GM19238 (cell line): ENCODE results near the gene SYNM.

Experiments
- DNase-seq: peaks from one replicate; pipeline ENCODE4 v3.0.0; 2011; ENCODE audit warnings: low spot score; ENCODE audit not compliant: insufficient read length

SYNM gene

DNA sequence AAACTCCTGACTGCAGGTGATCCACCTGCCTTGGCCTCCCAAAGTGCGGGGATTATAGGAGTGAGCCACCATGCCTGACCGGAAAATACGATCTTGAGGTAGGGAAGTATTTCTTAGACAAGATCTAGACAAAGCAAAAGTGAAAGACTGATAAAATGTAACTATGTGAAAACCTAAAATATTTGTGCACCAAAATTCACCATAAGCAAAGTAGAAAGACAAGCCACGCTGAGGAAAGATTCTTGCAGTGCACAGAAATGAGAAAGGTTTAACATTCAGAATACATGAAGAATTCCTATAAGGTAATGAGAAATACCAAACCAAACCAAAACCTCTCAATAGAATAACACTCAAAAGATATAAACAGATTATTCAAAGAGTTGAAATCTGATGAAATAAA is 35.7 kb downstream of the SYNM start:
- DNase-seq, result no peak

DNA sequence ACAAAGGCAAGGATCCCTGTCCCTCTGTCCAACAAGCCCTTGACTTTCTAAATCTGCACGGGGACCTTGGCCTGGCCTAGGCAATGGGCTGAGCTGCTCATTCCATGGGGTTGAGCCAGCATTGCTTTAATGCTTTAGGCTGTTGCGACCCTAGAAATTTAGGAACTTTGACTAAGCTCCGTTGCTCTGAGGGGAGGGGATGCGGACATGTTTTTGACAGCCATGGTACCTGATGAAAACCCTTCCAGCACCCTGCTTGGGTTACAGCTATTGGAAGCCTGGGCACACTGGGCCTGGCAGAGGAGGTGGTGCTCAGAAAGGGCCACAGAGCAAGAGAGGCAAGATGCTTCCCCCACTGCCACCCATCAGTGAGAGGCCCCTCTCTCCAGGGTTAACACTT is 37.1 kb downstream of the SYNM start:
- no peak for DNase-seq

DNA sequence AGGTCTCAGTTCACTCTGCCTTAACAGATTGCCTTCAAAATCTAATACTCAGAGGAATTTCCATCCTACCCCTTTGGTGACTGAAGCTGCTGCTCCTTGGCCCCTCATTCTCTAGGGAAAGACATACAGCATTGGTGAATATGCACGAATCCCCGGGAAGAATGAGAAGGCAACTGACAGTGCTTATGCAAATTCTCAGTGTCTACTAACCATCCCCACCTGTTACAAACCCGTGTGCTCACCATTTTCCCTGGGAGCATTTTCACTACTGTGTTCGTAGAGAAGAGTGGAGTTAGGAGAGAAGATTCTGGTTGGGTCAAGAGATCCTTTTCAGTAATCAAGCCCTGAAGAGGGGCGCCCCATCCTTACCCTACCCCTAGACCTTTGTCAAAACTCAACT is 37.7 kb downstream of the SYNM start:
- DNase-seq, result no peak

DNA sequence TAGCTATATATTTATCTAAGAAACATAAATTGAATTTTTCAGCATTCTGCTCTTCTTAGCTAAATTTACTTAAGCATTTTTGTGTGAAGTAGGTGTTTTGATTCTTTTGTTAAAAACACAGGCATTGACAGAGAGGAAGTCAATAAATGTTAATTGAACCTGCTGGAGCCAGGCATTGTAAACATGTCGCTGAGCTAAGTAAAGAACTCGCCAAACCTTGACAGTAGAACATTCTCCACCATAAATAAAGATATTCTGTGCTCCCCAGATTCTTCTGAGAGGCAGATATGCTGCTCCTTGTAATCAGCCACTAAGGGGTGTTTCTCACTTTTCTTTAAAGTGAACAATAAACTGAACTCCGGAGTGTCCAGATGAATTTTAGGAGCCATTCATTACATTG is 38.4 kb downstream of the SYNM start:
- DNase-seq, result no peak

DNA sequence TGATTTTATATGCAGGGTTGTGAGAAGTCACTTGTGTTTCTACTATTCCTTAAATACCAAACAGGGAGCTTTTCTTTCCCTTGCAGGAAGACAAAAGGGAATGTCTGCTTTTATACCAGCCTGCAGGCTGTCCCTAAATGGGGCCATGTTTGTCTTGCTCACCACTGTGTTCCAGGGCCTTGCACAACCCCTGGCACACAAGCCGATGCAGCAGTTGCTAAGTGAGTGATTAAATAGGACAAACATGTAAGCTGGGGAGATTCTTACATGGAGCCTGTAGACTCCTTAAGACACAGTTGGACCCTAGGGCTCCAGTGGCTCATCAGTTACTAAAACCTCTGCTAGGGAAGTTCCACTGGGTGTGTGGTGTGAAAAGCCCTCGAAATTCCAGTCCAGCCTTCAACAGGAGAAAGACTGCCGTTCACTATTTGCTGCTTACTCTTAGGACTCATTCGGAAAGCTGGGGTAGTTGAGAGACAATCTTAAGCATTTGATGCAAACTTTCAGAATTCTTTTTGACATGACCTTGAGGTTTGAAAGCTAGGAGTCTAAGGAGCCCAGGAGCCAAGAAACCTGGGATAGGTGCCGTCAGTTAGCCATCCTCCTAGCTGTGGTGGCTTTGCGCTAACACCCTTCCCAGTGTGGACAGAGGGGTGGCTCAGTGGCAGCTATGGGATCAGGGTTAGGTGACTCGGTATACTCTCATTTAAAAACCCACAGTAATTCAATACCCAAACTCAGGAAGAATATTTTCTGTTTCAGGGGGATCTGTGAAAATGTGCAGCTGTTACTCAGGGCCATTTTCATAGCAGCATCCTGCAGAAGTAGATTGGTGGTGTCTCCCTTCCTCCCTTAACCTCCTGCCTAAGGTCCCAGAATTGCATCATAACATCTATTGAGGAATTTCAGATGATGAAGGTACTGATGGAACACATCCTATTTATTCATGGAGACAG is 39.1 kb downstream of the SYNM start:
- no peak for DNase-seq

DNA sequence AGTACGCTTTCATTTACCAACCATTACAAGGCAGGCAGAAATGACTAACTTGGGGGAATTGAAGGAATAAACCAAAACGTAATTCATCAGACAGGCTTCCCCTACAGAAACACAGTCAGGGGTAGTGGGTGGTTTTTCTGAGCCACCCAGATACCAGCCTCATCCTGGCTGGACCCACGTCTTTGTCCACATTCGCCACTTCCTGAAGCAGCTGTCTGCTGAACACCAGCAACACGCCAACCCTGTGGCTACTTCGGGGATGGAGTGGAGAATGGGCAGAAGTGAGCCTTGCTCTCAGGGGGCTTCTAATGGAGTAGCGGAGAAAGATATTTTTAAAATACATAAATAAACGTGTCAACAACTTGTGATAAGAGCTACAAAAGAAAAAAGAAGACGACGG is 40.1 kb downstream of the SYNM start:
- no peak for DNase-seq

DNA sequence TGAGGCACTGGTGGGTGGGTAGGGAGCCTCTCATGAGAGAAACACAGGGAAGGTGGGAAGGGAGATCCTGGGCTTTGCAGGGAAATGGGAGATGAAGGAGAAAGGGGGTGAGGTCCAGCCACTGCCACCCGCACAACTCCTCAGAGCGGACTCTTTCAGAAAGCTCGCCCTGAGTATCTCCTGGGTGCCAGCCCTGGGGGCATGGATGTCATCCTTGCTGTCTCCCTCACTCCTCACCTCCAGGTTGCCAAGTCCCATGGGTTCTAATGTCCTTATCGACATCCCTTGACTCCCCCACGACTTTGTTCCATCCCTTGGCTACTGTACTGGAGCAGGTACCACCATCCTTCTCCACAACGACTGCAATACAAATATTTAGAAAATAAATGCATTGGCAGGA is 40.9 kb downstream of the SYNM start:
- no peak for DNase-seq

DNA sequence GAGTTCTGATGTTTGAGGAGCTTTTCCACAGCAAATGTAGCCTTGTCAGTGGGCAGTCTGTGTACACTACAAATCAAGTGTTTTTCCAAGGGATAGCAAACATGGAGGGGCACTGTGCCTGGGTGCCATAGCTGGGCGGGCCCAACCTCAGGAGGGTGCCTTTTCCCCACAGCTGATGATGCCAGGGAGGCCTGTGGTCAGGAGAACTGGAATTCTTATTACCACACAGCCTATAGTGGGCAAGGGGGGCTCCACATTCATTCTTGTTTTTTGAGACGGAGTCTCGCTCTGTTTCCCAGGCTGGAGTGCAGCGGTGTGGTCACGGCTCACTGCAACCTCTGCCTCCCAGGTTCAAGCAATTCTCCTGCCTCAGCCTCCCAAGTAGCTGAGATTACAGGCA is 41.8 kb downstream of the SYNM start:
- DNase-seq, result no peak

DNA sequence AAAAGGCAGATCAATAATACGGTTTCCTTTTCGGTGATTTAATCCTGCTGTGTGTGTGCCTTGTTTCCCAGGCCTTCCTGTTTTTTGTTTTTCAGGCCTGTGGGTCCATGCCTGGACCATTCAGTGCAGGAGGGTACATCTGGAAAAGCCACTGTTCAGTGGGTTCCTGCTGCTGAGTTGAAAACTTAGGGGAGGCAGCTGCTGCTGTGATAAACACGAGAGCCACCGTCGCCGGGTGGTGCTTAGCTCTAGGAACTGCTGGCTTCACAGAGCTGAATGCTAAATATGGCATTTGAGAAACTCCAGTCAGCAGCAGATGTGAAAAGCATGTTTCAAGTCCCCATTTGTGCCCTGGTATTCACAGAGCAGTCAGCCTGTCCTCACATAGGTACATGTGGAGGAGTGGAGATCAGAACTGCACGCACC is 44.0 kb downstream of the SYNM start:
- DNase-seq, result no peak

DNA sequence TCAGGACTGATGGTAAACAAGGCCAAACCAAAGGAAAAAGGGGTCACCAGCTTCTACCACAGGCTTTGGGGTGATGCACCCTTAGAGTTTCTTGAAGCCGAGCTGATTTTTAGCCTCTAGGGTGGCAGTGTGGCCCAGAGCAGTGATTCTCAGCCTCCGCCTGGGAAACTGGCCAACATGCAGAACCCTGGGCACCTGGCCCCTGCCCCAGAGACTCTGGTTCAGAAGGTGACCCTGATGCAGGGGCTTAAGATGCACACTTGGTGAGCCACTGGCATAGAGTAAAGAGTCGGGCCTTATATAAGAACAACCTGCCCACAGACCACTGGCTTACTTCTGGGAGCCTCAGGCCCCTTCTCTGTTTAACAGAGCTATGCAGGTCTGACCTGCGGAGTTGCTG is 44.5 kb downstream of the SYNM start:
- no peak for DNase-seq

DNA sequence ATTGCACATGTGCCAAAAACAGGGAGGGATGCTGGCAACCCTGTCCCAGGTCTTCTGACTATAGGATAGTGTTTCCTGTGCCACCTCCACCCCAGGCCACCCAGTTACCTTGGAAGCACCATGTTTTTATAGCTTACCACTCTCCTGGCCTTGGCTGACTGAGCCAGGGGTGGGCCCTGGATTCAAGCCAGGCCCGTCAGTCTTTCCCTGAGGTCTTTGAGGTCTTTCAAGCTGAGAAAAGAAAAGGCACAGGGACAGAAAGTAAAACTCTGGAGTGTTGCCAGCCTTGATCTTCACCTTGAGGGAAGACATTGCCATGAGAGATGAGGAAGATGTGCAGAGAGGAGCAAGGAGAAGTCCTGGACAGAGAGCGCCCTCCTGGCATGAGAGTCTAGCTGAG is 46.3 kb downstream of the SYNM start:
- DNase-seq, result no peak

DNA sequence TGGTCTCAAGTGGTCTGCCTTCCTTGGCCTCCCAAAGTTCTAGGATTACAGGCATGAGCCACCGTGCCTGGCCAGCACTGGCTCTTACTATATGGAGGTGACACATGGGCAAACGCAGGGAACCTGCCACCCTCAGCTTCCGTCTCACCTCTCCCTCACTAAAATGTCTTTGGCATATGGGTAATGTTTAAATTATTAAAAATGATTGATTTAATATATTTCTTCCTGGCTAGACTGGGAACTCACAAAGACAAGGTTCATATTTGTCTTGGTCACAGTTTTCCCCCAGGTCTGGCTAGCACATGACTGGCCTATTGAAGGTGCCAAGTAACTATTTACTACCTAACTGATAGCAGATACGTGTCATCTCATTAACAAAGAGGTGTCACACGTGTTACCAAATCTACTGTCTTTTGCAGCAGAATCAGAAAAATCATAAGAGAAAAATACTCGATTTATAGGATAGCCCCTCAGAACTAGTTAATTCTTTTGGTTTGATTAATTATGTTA is 48.2 kb downstream of the SYNM start:
- DNase-seq, result no peak

DNA sequence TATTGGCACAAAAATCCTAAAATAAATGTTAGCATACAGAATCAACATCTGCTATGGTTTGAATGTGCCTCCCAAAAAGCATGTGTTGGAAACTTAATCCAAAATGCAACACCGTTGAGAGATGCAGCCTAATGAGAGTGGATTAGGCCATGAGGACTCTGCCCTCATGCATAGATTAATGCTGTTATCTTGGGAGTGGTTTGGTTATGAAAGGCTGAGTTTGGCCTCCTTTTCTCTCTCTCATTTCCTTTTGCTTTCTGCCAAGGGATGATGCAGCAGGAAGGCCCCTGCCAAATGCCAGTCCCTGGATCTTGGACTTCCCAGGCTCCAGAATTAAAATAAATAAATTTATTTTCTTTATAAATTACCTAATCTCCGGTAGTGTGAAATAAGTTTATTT is 49.4 kb downstream of the SYNM start:
- DNase-seq, result no peak

DNA sequence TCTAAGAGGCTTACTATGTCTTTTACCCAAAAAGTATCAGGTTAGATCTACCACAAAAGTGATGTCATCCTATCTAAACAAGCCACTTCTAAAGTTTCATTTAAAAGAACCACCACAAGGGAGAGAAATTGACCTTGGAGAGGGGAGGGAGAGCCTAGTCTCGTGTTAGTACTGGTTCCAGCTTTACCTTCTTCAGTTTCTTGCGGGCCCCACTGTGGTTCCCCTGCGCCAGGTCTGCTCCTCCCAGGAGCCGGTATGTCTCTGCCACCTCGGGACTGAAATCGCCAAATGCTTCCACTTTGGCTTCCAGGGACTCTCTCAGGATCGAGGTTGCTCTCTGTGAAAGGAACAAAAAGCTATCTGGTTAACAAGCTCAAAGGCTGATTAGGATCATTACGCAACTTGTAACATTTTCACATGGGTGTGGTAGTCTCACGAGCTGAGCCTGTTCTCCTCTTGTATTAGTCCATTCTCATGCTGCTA is 51.1 kb downstream of the SYNM start:
- no peak for DNase-seq

DNA sequence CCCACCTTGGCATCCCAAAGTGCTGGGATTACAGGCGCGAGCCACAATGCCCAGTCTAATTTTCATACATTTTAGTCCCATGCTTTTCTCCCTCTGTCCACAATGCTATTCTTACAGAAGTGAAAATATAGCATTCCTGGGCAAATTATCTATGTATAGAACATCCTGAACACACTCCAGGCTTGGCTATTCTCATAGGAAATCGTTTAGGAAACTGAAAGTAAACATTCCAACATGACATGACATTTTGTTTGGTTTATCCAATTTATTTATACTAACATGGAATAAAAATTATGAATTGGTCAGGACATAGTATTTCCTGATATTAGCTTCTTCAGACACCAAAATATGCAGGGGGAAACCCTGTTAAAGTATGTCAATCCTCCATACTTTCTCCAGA is 52.6 kb downstream of the SYNM start:
- no peak for DNase-seq

DNA sequence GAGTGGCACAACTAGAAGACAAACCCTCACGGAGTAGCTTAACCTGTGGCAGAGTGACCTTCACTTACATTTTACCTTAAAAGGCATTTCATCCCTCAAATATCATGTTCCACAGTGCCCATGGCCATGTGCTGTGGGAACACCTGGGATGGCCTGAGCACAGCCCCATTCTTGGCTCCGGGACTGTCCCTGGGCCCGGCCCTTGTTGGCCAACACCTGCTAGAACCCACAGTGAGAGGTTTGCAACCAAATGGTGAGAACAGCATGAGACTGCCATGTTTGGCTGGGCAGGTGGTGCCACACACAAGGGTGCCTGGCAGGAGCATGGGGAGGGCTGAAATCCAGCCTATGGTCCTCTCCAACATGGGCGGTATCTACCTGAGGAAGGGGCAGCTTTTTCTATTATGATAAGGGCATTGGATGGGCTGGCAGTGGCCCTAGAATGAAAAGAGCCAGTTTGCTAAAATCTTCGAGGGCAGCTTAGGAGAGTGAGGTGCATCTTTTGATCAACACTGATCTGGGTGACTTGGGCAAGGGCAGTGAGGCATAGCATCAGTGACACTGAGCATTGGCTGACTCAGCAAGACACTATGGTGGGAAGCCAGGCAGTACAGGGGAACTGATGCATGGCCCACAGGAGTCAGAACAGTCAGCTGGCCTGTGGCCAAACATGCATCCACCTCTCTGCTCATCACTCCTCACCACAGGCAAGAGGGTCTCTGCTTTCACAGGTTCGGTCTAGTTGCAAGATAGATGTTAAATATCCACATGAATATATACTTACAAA is 53.9 kb downstream of the SYNM start:
- DNase-seq, result no peak

DNA sequence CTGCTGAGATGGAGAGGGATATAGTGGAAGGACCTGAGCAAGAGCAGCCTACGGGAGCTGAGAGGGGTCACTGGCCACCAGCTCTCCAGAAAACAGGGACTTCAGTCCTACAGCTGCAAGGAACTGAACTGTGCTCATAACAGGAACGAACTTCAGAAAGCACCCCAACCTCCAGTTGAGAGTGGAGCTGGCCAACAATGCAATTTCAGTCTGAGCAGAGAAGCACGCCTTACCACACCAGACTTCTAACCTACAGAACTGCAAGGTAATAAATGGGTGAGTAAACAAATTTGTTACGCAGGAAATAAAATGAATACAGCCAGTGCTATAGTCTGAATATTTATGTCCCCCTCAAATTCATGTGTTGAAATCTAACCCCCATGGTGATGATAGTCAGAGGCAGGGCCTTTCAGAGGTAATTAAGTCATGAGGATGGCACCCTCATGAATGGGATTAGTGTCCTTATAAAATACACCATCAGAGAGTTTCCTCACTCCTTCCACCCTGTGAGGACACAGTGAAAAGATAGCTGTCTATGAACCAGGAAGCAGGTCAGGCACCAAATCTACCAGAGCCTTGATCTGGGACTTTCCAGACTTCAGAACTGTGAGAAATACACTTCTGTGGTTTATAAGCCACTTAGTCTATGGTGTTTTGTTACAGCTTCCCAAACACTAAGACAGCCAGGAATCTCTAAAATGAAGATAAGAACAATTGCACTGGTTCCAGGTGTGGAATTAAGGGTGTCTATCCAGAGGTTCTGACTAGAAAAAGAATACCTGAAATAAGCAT is 58.6 kb downstream of the SYNM start:
- no peak for DNase-seq

DNA sequence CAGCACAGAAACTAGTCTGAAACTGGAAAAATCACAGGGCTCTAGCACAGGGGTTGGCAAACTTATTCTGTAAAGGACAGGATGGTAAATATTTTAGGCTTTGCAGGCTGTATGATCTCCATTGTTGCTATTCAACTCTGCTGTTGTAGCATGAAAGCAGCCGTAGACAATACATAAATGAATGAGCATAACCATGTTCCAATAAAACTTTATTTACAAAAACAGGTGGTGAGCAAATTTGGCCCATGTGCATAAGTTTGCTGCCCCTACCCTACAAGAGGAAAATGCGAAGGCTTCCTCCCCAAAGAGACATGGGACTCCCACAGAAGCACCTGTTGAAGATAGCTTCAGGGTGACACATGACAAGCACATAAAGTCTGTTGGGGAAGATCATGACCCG is 59.2 kb downstream of the SYNM start:
- DNase-seq, result no peak

DNA sequence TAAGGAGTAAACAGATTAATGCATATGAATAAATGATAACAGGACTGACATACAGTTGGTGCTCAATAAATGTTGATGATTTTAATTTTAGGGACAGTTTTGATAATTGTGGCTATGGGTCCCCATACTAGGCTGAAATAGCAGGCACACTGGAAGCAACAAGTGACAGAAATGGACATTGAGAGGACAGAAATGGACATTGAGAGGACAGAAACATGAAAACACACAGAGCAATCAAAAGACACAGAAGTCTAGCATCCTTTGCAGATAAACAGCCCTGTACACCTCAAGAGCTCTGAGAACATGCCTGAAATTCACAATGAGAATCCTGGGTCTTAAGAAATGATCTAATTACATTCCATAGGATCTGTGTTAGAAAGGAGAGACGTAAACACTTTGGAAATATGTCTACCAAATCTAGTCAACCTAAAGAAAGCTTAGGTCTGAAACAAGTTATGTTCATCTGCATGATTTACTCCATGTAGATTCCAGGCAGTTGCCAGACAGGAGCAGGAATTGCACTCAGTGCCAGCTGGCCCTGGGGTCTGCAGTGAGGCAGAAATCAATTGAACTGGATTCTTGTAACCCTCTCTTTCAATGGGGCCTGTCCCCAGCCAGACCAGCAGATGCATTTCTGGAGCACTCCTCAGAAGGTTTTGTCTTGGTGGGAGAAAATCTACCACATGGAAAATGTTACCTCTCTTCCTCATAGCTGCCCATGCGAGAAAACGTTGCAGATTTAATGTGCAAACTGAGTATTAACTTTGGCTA is 60.3 kb downstream of the SYNM start:
- DNase-seq, result no peak

DNA sequence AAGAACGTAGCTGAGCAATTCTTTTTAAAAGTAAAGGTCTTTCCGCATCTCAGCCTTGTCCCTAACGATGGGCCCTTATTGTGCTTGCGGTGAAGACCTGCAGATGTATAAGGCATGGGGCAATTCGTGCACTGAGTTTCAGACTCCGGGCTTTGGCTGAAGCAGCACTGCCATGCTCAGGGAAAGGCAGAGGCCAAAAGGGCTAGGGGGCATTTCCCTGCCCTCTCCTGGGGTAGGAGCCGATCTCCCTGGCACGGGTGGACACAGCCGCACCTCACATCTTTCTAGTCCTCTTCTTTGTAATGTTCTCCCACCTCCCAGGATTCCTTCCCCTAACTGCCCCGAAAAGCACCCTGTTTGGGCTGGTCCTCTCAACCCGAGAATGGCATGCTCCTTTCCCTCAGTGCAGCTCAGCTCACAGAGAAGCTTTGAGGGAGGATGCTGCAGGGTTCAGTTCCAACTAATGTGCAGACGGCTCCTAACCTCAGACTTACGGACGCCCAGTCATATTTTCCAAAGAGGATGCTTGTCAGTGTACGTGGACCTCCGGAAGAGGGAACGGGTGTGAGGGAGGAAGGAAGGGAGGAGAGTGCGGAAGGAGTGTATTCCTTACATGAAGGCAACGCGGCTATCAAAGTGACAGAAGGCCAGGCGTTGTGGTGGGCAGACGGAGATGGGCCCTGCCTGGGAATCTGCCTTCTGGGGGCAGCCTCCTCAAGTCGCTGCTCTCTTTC is 61.2 kb downstream of the SYNM start:
- DNase-seq, result no peak
